ENCODE measurements around the gene DNASE2. TPM values are rescaled to one million over a fixed set of nuclear protein-coding genes. Genes with fewer than 3 reads are reported as not detected.

DNASE2 gene
- total RNA-seq, 1 experiment from 2014 or later, result 78.9 TPM

DNA sequence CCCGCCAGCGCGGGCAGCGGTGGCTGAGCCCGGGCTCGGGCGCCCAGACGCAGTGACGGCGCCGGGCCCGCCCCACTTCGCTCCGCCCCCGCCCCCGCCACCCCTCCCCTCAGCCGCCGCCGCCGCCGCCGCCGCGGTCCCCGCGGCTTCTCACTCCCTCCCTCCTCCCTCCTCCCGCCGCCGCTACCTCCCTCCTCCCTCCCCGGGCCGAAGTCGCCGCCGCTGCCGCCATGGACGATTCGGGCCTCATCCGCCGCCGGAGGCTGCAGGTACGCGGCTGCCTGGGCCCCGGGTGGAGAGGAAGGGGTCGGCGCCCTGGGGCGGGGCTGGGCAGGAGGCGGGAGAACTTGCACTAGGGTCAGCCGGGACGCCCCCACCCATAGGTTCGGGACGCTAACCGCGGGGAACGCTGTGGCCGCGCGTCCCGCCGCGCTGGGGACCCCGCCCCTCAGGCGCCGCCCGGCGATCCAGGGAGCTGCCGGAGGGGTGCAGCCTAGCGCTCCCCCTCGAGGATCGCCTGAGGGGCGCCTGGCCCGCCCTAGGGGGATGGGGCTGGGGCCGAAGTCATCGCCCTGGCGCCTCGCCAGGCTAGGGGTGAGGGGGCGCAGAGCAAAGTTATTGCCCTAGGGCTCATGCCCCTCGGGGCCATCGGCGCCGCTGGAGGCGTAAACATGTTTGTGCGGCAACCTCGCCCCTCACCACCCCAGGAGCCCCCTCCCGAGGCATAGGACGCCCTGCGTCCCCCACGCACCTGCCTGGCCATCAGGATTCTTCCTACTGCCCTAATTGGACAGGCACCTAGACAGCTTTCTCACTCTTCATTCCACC lies 47.3 kb downstream of the DNASE2 start:
- Histone ChIP-seq H3K4me3 (ENCODE audit: low read depth in 2 of 2, low read length in 2 of 2) (peak overlapping the region; percentile 47 to 57), H3K36me3 (ENCODE audit: control insufficient read depth, insufficient read depth, low read length) (no peaks in the 10 kb centered on the region; the same call in 1 of the 2 replicates), H3K27me3 (ENCODE audit: control insufficient read depth, insufficient read depth, low read length) (no peaks in the 10 kb centered on the region; the same call in 1 of the 2 replicates), H3K27ac (ENCODE audit: low read length) (no peak overlapping the region), H3K4me1 (ENCODE audit: control insufficient read depth, insufficient read depth, low read length) (peaks cover 4% of the 10 kb centered on the region), H3K9me3 (ENCODE audit: control insufficient read depth, insufficient read depth, low read depth, low read length) (no peaks in the 10 kb centered on the region)
- no peak for DNase-seq (ENCODE audit: low read depth, low spot score)
- in situ Hi-C loops (cut with HindIII; ENCODE audit: low pct_unique_long_range_greater_than_20kb, low sequenced_read_pairs), result no loop called here
- POLR2A ChIA-PET, result no interaction called here
- TF ChIP-seq, protein P1, sequence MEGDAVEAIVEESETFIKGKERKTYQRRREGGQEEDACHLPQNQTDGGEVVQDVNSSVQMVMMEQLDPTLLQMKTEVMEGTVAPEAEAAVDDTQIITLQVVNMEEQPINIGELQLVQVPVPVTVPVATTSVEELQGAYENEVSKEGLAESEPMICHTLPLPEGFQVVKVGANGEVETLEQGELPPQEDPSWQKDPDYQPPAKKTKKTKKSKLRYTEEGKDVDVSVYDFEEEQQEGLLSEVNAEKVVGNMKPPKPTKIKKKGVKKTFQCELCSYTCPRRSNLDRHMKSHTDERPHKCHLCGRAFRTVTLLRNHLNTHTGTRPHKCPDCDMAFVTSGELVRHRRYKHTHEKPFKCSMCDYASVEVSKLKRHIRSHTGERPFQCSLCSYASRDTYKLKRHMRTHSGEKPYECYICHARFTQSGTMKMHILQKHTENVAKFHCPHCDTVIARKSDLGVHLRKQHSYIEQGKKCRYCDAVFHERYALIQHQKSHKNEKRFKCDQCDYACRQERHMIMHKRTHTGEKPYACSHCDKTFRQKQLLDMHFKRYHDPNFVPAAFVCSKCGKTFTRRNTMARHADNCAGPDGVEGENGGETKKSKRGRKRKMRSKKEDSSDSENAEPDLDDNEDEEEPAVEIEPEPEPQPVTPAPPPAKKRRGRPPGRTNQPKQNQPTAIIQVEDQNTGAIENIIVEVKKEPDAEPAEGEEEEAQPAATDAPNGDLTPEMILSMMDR (IDR thresholded peaks at IDR 0.05), result peak; percentile 10; the same call in 1 of the 2 replicates
- no peak for TF ChIP-seq TCF7L2 (IDR thresholded peaks at IDR 0.05; ENCODE audit: low read depth, low read length)
- TF ChIP-seq POLR2AphosphoS5 (IDR thresholded peaks at IDR 0.05; ENCODE audit: low read depth, low read length), result no peak
- TF ChIP-seq, protein P2, sequence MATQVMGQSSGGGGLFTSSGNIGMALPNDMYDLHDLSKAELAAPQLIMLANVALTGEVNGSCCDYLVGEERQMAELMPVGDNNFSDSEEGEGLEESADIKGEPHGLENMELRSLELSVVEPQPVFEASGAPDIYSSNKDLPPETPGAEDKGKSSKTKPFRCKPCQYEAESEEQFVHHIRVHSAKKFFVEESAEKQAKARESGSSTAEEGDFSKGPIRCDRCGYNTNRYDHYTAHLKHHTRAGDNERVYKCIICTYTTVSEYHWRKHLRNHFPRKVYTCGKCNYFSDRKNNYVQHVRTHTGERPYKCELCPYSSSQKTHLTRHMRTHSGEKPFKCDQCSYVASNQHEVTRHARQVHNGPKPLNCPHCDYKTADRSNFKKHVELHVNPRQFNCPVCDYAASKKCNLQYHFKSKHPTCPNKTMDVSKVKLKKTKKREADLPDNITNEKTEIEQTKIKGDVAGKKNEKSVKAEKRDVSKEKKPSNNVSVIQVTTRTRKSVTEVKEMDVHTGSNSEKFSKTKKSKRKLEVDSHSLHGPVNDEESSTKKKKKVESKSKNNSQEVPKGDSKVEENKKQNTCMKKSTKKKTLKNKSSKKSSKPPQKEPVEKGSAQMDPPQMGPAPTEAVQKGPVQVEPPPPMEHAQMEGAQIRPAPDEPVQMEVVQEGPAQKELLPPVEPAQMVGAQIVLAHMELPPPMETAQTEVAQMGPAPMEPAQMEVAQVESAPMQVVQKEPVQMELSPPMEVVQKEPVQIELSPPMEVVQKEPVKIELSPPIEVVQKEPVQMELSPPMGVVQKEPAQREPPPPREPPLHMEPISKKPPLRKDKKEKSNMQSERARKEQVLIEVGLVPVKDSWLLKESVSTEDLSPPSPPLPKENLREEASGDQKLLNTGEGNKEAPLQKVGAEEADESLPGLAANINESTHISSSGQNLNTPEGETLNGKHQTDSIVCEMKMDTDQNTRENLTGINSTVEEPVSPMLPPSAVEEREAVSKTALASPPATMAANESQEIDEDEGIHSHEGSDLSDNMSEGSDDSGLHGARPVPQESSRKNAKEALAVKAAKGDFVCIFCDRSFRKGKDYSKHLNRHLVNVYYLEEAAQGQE (IDR thresholded peaks at IDR 0.05; ENCODE audit: insufficient read depth in 1 of 2, low read depth in 2 of 2, low read length in 1 of 2), result no peak
- 0 out of 2 replicates have a peak, but pooled peaks have one; percentile 37 for TF ChIP-seq SIN3A (IDR thresholded peaks at IDR 0.05; ENCODE audit: borderline replicate concordance, insufficient read depth, low read depth, low read length)
- no TSS peak for BruUV-seq (replicated peaks)
- intact Hi-C loops (cut with micrococcal nuclease; ENCODE audit: unreplicated experiment), result no loop called here
- CTCF ChIA-PET, result no interaction called here
- peak; percentile 46 for ATAC-seq

DNA sequence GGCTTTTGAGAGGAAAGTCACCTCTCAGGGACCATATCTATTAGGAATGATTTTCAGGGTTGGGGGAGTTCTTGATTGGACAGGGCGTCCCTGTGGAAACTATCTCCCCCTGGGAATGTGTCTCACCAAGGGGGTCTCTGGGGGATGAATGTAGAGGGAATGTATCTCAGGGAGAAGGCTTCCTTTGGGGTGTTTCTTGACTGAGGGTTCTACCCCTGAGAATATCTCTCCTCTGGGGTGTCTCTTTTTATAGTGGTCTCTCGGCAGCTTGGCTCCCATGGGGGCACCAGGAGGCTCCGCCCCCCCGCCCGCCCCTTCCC lies 47.9 kb downstream of the DNASE2 start:
- POLR2A ChIA-PET, result no interaction called here
- H3K4me3 ChIP-seq (ENCODE audit: low read depth in 2 of 2, low read length in 2 of 2), result peak overlapping the region; percentile 17 to 45
- ATAC-seq, result no peak
- H3K4me1 ChIP-seq (ENCODE audit: control insufficient read depth, insufficient read depth, low read length), result peaks cover 4% of the 10 kb centered on the region
- H3K27ac ChIP-seq (ENCODE audit: low read length), result no peak overlapping the region
- no peak for TF ChIP-seq TCF7L2 (IDR thresholded peaks at IDR 0.05; ENCODE audit: low read depth, low read length)
- intact Hi-C loops (cut with micrococcal nuclease; ENCODE audit: unreplicated experiment) (no loop called here), in situ Hi-C loops (cut with HindIII; ENCODE audit: low pct_unique_long_range_greater_than_20kb, low sequenced_read_pairs) (no loop called here)
- H3K27me3 ChIP-seq (ENCODE audit: control insufficient read depth, insufficient read depth, low read length), result no peaks in the 10 kb centered on the region; the same call in 1 of the 2 replicates
- H3K9me3 ChIP-seq (ENCODE audit: control insufficient read depth, insufficient read depth, low read depth, low read length), result no peaks in the 10 kb centered on the region
- DNase-seq (ENCODE audit: low read depth, low spot score), result no peak
- H3K36me3 ChIP-seq (ENCODE audit: control insufficient read depth, insufficient read depth, low read length), result no peaks in the 10 kb centered on the region
- CTCF ChIA-PET, result no interaction called here
- BruUV-seq (replicated peaks), result no TSS peak

DNA sequence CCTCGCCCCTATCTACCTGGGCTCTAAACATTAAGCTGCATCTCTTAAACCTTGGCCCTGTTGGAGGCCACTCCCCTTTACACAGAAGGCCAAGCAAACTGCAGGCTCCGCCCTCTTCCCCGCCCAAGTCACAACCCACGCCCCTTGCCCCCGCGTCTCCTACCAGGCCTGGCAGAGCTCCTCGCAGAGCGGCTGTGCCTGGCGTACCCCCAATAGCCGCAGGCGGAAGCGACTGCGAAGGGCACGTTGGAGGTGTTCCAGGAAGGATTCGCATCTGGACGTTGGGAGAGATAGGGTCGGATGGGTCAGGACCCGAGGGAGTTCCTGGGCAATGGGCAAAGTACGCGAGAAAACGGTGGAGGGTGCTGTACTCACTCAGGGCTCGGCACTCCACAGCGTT lies 52.8 kb downstream of the DNASE2 start:
- ATAC-seq, result no peak
- no peak for DNase-seq (ENCODE audit: low read depth, low spot score)
- Histone ChIP-seq H3K27ac (ENCODE audit: low read length) (no peak overlapping the region), H3K27me3 (ENCODE audit: control insufficient read depth, insufficient read depth, low read length) (no peaks in the 10 kb centered on the region; the same call in 1 of the 2 replicates), H3K4me3 (ENCODE audit: low read depth in 2 of 2, low read length in 2 of 2) (no peak overlapping the region), H3K4me1 (ENCODE audit: control insufficient read depth, insufficient read depth, low read length) (no peaks in the 10 kb centered on the region; the same call in 1 of the 2 replicates), H3K36me3 (ENCODE audit: control insufficient read depth, insufficient read depth, low read length) (no peaks in the 10 kb centered on the region), H3K9me3 (ENCODE audit: control insufficient read depth, insufficient read depth, low read depth, low read length) (no peaks in the 10 kb centered on the region)
- TF ChIP-seq TCF7L2 (IDR thresholded peaks at IDR 0.05; ENCODE audit: low read depth, low read length) (no peak), POLR2AphosphoS5 (IDR thresholded peaks at IDR 0.05; ENCODE audit: low read depth, low read length) (no peak), SIN3A (IDR thresholded peaks at IDR 0.05; ENCODE audit: borderline replicate concordance, insufficient read depth, low read depth, low read length) (no peak)
- TF ChIP-seq, protein P1 (IDR thresholded peaks at IDR 0.05), result no peak
- TF ChIP-seq, protein P2 (IDR thresholded peaks at IDR 0.05; ENCODE audit: insufficient read depth in 1 of 2, low read depth in 2 of 2, low read length in 1 of 2), result no peak
- no TSS peak for BruUV-seq (replicated peaks)
- intact Hi-C loops (cut with micrococcal nuclease; ENCODE audit: unreplicated experiment), result no loop called here
- in situ Hi-C loops (cut with HindIII; ENCODE audit: low pct_unique_long_range_greater_than_20kb, low sequenced_read_pairs), result no loop called here
- POLR2A ChIA-PET, result interaction anchor here (0.6 kb wide), 1 partner anchor 56 kb away, joined by 3 read pairs; no protein-coding TSS in a partner anchor
- CTCF ChIA-PET, result interaction anchor here (0.7 kb wide), 1 partner anchor 74 kb away, joined by 3 read pairs; no protein-coding TSS in a partner anchor
